Measurements from ENCODE around the gene SBF2. TPM values are rescaled to one million over a fixed set of nuclear protein-coding genes. Genes with fewer than 3 reads are reported as not detected.
A peak's percentile ranks its signal among the peaks of the same experiment; 100 is the strongest.

SBF2 gene
- total RNA-seq, 4 donors from 2014 or later = 44.6 to 59.4 (median 53.4) TPM

- peaks cover 0 to 17% (median 13%) of the 10 kb centered on the region in 4 donors for H3K4me1 ChIP-seq
- no peak for DNase-seq (ENCODE audit: extremely low spot score)
Observed at GRCh38 chr11:10209326-10209725, 84.7 kb downstream of the SBF2 start.

GRCh38 chr11:10208131-10208575 lies 85.9 kb downstream of the SBF2 start:
- intact Hi-C loops (cut with DNase I) = loop anchor here (2.0 to 10.0 kb wide), 3 partner anchors 99 to 213 kb away; no protein-coding TSS in a partner anchor
- H3K27ac ChIP-seq (replicated peaks in 1 of 4) = peak overlapping the region; percentile 0 to 16 (median 7)
- H3K4me1 ChIP-seq = peaks cover 0 to 14% (median 11%) of the 10 kb centered on the region in 4 donors
- no peak overlapping the region for H3K4me3 ChIP-seq
- WGBS = 9% methylated on average over 4 of the region's 4 CpGs
- H3K36me3 ChIP-seq = no peaks in the 10 kb centered on the region
- H3K27me3 ChIP-seq = no peaks in the 10 kb centered on the region
- peaks cover 0 to 17% (median 11%) of the 10 kb centered on the region in 4 donors for H3K9me3 ChIP-seq
- DNase-seq (ENCODE audit: extremely low spot score) = no peak
- TF ChIP-seq POLR2AphosphoS5 (IDR thresholded peaks at IDR 0.05) (no peak), CTCF (IDR thresholded peaks at IDR 0.05) (peak; percentile 73 to 79 (median 76))

More at GRCh38 chr11:10209326-10209725, 84.7 kb downstream of the SBF2 start:
- no peak for TF ChIP-seq EP300 (IDR thresholded peaks at IDR 0.05)
- TF ChIP-seq POLR2AphosphoS5 (IDR thresholded peaks at IDR 0.05) = no peak
- no peak for TF ChIP-seq POLR2A (IDR thresholded peaks at IDR 0.05; ENCODE audit: low read depth)
- TF ChIP-seq CTCF (IDR thresholded peaks at IDR 0.05) = no peak
- 79% methylated on average over 4 of the region's 4 CpGs for WGBS
- no peaks in the 10 kb centered on the region for H3K36me3 ChIP-seq
- no peaks in the 10 kb centered on the region for H3K27me3 ChIP-seq
- H3K4me3 ChIP-seq = no peak overlapping the region
- no peak overlapping the region for H3K27ac ChIP-seq (replicated peaks in 1 of 4)
- H3K9me3 ChIP-seq = peaks cover 0 to 5% (median 2%) of the 10 kb centered on the region in 4 donors
- intact Hi-C loops (cut with DNase I) = loop anchor here (2.0 to 10.0 kb wide), 3 partner anchors 97 to 215 kb away; no protein-coding TSS in a partner anchor

GRCh38 chr11:10205928-10206327 lies 88.1 kb downstream of the SBF2 start:
- no peak for DNase-seq (ENCODE audit: extremely low spot score)
- 87% methylated on average over 1 of the region's 1 CpG for WGBS
- Histone ChIP-seq H3K36me3 (no peaks in the 10 kb centered on the region), H3K27ac (replicated peaks in 1 of 4) (no peak overlapping the region), H3K4me3 (no peak overlapping the region), H3K9me3 (peaks cover 0 to 21% (median 14%) of the 10 kb centered on the region in 4 donors), H3K27me3 (no peaks in the 10 kb centered on the region), H3K4me1 (peaks cover 0 to 14% (median 11%) of the 10 kb centered on the region in 4 donors)
- intact Hi-C loops (cut with DNase I) = loop anchor here (5.0 to 10.0 kb wide), 2 partner anchors 116 to 211 kb away; no protein-coding TSS in a partner anchor
- TF ChIP-seq POLR2AphosphoS5 (IDR thresholded peaks at IDR 0.05) = no peak
- no peak for TF ChIP-seq POLR2A (IDR thresholded peaks at IDR 0.05; ENCODE audit: low read depth)
- TF ChIP-seq EP300 (IDR thresholded peaks at IDR 0.05) = no peak
- TF ChIP-seq CTCF (IDR thresholded peaks at IDR 0.05) = no peak

- no peaks in the 10 kb centered on the region for H3K36me3 ChIP-seq
- peaks cover 0 to 14% (median 11%) of the 10 kb centered on the region in 4 donors for H3K4me1 ChIP-seq
- DNase-seq (ENCODE audit: extremely low spot score) = no peak
- no peak overlapping the region for H3K4me3 ChIP-seq
- intact Hi-C loops (cut with DNase I) = loop anchor here (10.0 kb wide), 1 partner anchor 209 kb away; no protein-coding TSS in a partner anchor
- no peak overlapping the region for H3K27ac ChIP-seq (replicated peaks in 1 of 4)
- peaks cover 0 to 21% (median 14%) of the 10 kb centered on the region in 4 donors for H3K9me3 ChIP-seq
- H3K27me3 ChIP-seq = no peaks in the 10 kb centered on the region
- TF ChIP-seq EP300 (IDR thresholded peaks at IDR 0.05) (no peak), CTCF (IDR thresholded peaks at IDR 0.05) (no peak), POLR2AphosphoS5 (IDR thresholded peaks at IDR 0.05) (no peak), POLR2A (IDR thresholded peaks at IDR 0.05; ENCODE audit: low read depth) (no peak)
- 94% methylated on average over 4 of the region's 4 CpGs for WGBS
Observed at GRCh38 chr11:10204021-10204420, 90.0 kb downstream of the SBF2 start.
